Mucosa of descending colon (tissue), 3 donors: ENCODE data around the gene NCAPD2. TPM values are rescaled to one million over a fixed set of nuclear protein-coding genes. Genes with fewer than 3 reads are reported as not detected.
"Not testable (repeated sequence)": the region's sequence is repeated elsewhere in the genome, so short reads cannot be mapped to it uniquely, and the experiment has no call there.

Experiments
- ATAC-seq: fragments of 200-7000 bp; cut with Tn5 transposase; one replicate; pipeline ENCODE4 v1.9.1; 2020; ENCODE audit warnings: mild to moderate bottlenecking, moderate library complexity
- DNase-seq, 3 donors: peaks; one replicate each; pipeline ENCODE4 v3.0.0-alpha.2; 2020
- H3K36me3 ChIP-seq: fragments of 200-600 bp; one replicate; pipeline ENCODE4 v1.8.0; 2021; ENCODE audit warnings: low read depth, mild to moderate bottlenecking
- H3K4me1 ChIP-seq: fragments of 200-600 bp; one replicate; pipeline ENCODE4 v1.8.0; 2021; ENCODE audit warnings: low read depth, mild to moderate bottlenecking
- H3K4me3 ChIP-seq: fragments of 200-600 bp; one replicate; pipeline ENCODE4 v1.8.0; 2021; ENCODE audit warnings: mild to moderate bottlenecking
- H3K9me3 ChIP-seq: fragments of 200-600 bp; one replicate; pipeline ENCODE4 v1.8.0; 2021; ENCODE audit warnings: mild to moderate bottlenecking
- intact Hi-C, 2 donors: fragments of 100-400 bp; cut with DNase I in 1 of 2; cut with micrococcal nuclease in 1 of 2; formaldehyde crosslinking; loops; one replicate each; pipeline versions ENCODE4 v1.11.0 to v1.11.1; 2022; cut with DNase I, micrococcal nuclease
- total RNA-seq, 3 donors: library from RNA; stranded (reverse); fragmentation: NEBNext Ultra II Directional in 2 of 3; extraction: Animal tissue kit (Norgen Biotek cat#: 25700) in 2 of 3; gene quantifications; one replicate each; pipeline versions ENCODE4 v1.2.1 to v1.2.4, GENCODE V29; 2021 to 2023
- TF ChIP-seq, protein P1 (sequence below): fragments of 200-600 bp; IDR thresholded peaks from one replicate; pipeline ENCODE4 v1.8.0; 2022; ENCODE audit warnings: antibody characterized with exemption, mild to moderate bottlenecking
- donor health status: DM: no; HTN: no; CAD: no; lungs with moderate emphysema.
- donor health status: DM: no; HTN: no; CAD: no.
- donor health status: DM: no; HTN: yes; CAD: no.

Gene NCAPD2
- total RNA-seq, 3 donors from 2014 or later = 25.5 to 47.0 (median 26.0) TPM

DNA sequence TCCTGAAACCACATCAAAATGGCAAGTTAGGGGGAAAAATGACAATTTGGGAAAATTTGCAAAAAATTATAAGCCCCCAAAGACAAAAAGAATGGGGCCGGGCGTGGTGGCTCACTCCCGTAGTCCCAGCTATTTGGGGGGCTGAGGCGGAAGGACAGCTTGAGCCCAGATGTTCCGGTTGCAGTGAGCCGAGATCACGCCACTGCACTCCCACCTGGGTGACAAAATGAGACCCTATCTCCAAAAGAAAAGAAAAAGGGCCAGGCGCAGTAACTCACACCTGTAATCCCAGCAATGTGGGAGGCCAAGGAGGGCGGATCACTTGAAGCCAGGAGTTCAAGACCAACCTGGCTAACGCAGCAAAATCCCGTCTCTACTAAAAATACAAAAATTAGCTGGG lies 21.4 kb upstream of the NCAPD2 start:
- no peaks in the 10 kb centered on the region for H3K9me3 ChIP-seq
- intact Hi-C loops = no loop called here
- H3K4me3 ChIP-seq = no peak overlapping the region
- no peak for ATAC-seq
- TF ChIP-seq, protein P1, sequence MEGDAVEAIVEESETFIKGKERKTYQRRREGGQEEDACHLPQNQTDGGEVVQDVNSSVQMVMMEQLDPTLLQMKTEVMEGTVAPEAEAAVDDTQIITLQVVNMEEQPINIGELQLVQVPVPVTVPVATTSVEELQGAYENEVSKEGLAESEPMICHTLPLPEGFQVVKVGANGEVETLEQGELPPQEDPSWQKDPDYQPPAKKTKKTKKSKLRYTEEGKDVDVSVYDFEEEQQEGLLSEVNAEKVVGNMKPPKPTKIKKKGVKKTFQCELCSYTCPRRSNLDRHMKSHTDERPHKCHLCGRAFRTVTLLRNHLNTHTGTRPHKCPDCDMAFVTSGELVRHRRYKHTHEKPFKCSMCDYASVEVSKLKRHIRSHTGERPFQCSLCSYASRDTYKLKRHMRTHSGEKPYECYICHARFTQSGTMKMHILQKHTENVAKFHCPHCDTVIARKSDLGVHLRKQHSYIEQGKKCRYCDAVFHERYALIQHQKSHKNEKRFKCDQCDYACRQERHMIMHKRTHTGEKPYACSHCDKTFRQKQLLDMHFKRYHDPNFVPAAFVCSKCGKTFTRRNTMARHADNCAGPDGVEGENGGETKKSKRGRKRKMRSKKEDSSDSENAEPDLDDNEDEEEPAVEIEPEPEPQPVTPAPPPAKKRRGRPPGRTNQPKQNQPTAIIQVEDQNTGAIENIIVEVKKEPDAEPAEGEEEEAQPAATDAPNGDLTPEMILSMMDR = no peak
- H3K36me3 ChIP-seq = no peaks in the 10 kb centered on the region
- H3K4me1 ChIP-seq = peaks cover 28% of the 10 kb centered on the region
- no peak for DNase-seq

GRCh38 chr12:6475233-6475975 lies 18.5 kb upstream of the NCAPD2 start:
- ATAC-seq, H3K4me1 ChIP-seq, H3K36me3 ChIP-seq, H3K4me3 ChIP-seq, intact Hi-C loops, H3K9me3 ChIP-seq, DNase-seq: not testable (repeated sequence)

DNA sequence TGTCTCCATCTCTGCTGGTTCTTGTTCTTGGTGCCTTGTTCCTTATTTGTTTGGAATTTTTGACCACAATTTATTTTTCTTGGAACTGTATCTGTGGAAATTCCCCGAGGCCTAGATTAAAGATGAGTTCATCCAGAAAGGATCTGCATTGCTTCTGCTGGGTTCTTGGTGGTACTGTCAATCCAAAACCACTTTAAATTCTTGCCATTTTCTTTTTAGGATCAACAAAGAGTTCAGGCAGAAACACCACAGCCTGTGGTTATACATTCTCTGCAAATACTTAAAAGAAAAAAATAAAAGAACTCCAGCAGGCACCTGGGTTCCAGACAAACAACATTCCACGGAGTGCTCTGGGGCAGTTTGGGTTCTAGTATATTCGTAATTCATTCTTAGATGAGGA lies 17.4 kb upstream of the NCAPD2 start:
- intact Hi-C loops = no loop called here
- no peaks in the 10 kb centered on the region for H3K36me3 ChIP-seq
- no peaks in the 10 kb centered on the region for H3K9me3 ChIP-seq
- no peak for DNase-seq
- no peaks in the 10 kb centered on the region for H3K4me1 ChIP-seq
- TF ChIP-seq, protein P1 = no peak
- no peak for ATAC-seq
- no peak overlapping the region for H3K4me3 ChIP-seq

DNA sequence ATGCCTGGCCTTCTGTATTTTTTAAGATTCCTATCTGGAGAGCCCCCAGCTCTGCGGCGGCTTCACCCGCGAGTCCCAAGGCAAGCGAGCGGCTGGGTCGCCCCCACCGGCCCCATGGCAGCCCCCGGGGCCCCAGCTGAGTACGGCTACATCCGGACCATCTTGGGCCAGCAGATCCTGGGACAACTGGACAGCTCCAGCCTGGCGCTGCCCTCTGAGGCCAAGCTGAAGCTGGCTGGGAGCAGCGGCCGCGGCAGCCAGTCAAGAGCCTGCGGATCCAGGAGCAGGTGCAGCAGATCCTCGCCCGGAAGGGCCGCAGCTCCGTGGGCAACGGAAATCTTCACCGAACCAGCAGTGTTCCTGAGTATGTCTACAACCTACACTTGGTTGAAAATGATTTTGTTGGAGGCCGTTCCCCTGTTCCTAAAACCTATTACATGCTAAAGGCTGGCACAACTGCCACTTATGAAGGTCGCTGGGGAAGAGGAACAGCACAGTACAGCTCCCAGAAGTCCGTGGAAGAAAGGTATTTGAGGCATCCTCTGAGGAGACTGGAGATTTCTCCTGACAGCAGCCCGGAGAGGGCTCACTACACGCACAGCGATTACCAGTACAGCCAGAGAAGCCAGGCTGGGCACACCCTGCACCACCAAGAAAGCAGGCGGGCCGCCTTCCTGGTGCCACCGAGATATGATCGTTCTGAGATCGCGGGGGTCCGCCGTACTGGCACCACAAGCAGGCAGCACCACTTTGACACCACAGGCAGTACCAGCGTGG lies 16.1 kb upstream of the NCAPD2 start:
- H3K9me3 ChIP-seq, intact Hi-C loops, H3K4me3 ChIP-seq, DNase-seq, H3K4me1 ChIP-seq, H3K36me3 ChIP-seq, ATAC-seq: not testable (repeated sequence)

DNA sequence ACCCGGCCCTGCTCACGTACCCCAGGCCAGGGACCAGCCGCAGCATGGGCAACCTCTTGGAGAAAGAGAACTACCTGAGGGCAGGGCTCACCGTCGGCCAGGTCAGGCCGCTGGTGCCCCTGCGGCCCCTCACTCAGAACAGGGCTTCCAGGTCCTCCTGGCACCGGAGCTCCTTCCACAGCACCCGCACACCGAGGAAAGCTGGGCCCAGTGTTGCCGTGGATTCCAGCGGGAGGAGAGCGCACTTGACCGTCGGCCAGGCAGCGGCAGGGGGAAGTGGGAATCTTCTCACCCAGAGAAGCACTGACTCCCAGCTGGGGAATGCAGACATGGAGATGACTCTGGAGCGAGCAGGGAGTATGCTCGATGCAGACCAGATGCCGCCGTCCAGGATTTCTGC lies 15.5 kb upstream of the NCAPD2 start:
- TF ChIP-seq, protein P1 = no peak
- no peak overlapping the region for H3K4me3 ChIP-seq
- DNase-seq (no peak), ATAC-seq (no peak)
- intact Hi-C loops = no loop called here
- H3K36me3 ChIP-seq = no peaks in the 10 kb centered on the region
- H3K4me1 ChIP-seq = no peaks in the 10 kb centered on the region
- no peaks in the 10 kb centered on the region for H3K9me3 ChIP-seq

DNA sequence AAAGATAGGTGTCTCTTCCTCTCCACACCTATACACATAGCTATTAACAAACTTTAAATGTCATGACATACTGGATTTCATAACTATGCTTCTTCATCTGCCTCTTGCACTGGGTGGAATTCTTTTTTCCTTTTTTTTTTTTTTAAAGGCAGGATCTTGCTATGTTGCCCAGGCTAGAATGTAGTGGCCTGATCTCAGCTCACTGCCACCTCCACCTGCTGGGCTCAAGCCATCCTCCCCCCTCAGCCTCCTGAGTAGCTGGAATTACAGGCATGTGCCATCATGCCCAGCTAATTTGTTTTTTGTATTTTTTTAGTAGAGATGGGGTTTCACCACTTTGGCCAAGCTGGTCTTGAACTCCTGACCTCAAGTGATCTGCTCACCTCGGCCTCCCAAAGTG lies 5.7 kb upstream of the NCAPD2 start:
- intact Hi-C loops = no loop called here
- TF ChIP-seq, protein P1 = no peak
- no peaks in the 10 kb centered on the region for H3K9me3 ChIP-seq
- peaks cover 4% of the 10 kb centered on the region for H3K4me1 ChIP-seq
- H3K36me3 ChIP-seq = no peaks in the 10 kb centered on the region
- no peak for DNase-seq
- ATAC-seq = no peak
- H3K4me3 ChIP-seq = no peak overlapping the region
